Duodenal mucosa (tissue), 2 donors: ENCODE measurements around the gene HPSE2.

Experiments
- H3K27ac ChIP-seq: one replicate; pipeline ENCODE4 v1.7.0; 2013; ENCODE audit warnings: low read depth, low read length
- H3K27me3 ChIP-seq, 2 donors: one replicate each; pipeline ENCODE4 v1.7.0; 2013; ENCODE audit warnings: low read length in 2 of 2, control low read depth in 1 of 2; ENCODE audit not compliant: insufficient read depth in 2 of 2, control insufficient read depth in 1 of 2
- H3K36me3 ChIP-seq, 2 donors: one replicate each; pipeline ENCODE4 v1.7.0; 2013; ENCODE audit warnings: low read length in 2 of 2, control low read depth in 1 of 2; ENCODE audit not compliant: insufficient read depth in 2 of 2, control insufficient read depth in 1 of 2
- H3K4me1 ChIP-seq, 2 donors: one replicate each; pipeline ENCODE4 v1.7.0; 2013; ENCODE audit warnings: low read length in 2 of 2, control low read depth in 1 of 2; ENCODE audit not compliant: insufficient read depth in 2 of 2, control insufficient read depth in 1 of 2
- H3K4me3 ChIP-seq, 2 donors: one replicate each; pipeline ENCODE4 v1.7.0; 2013; ENCODE audit warnings: low read length in 2 of 2, low read depth in 1 of 2
- H3K9ac ChIP-seq, 2 donors: one replicate each; pipeline ENCODE4 v1.7.0; 2013; ENCODE audit warnings: low read length in 2 of 2, low read depth in 1 of 2
- H3K9me3 ChIP-seq, 2 donors: one replicate each; pipeline ENCODE4 v1.7.0; 2013; ENCODE audit warnings: low read length in 2 of 2, control low read depth in 1 of 2; ENCODE audit not compliant: control insufficient read depth in 1 of 2

The HPSE2 gene

GRCh38 chr10:98825741-98826140 lies 409.9 kb downstream of the HPSE2 start:
- H3K27me3 ChIP-seq: no peaks in the 10 kb centered on the region
- H3K36me3 ChIP-seq: no peaks in the 10 kb centered on the region
- no peaks in the 10 kb centered on the region for H3K4me1 ChIP-seq
- no peak overlapping the region for H3K4me3 ChIP-seq
- H3K9me3 ChIP-seq: no peaks in the 10 kb centered on the region
- H3K9ac ChIP-seq: no peak overlapping the region
- no peak overlapping the region for H3K27ac ChIP-seq

GRCh38 chr10:98817396-98817795 lies 418.3 kb downstream of the HPSE2 start:
- no peak overlapping the region for H3K9ac ChIP-seq
- H3K27ac ChIP-seq: no peak overlapping the region
- H3K4me3 ChIP-seq: no peak overlapping the region
- H3K27me3 ChIP-seq: no peaks in the 10 kb centered on the region
- no peaks in the 10 kb centered on the region for H3K4me1 ChIP-seq
- no peaks in the 10 kb centered on the region for H3K36me3 ChIP-seq
- H3K9me3 ChIP-seq: no peaks in the 10 kb centered on the region

GRCh38 chr10:98815039-98815885 lies 420.4 kb downstream of the HPSE2 start:
- Histone ChIP-seq H3K27me3 (no peaks in the 10 kb centered on the region), H3K4me1 (no peaks in the 10 kb centered on the region), H3K9me3 (no peaks in the 10 kb centered on the region), H3K4me3 (no peak overlapping the region), H3K36me3 (no peaks in the 10 kb centered on the region), H3K27ac (no peak overlapping the region), H3K9ac (no peak overlapping the region)

- no peaks in the 10 kb centered on the region for H3K27me3 ChIP-seq
- H3K9ac ChIP-seq: no peak overlapping the region
- no peaks in the 10 kb centered on the region for H3K4me1 ChIP-seq
- no peak overlapping the region for H3K4me3 ChIP-seq
- H3K27ac ChIP-seq: no peak overlapping the region
- no peaks in the 10 kb centered on the region for H3K36me3 ChIP-seq
- H3K9me3 ChIP-seq: no peaks in the 10 kb centered on the region
Observed at GRCh38 chr10:98814470-98814869, 421.2 kb downstream of the HPSE2 start.

- no peak overlapping the region for H3K27ac ChIP-seq
- H3K9me3 ChIP-seq: no peaks in the 10 kb centered on the region
- no peaks in the 10 kb centered on the region for H3K4me1 ChIP-seq
- H3K9ac ChIP-seq: no peak overlapping the region
- H3K36me3 ChIP-seq: no peaks in the 10 kb centered on the region
- no peak overlapping the region for H3K4me3 ChIP-seq
- no peaks in the 10 kb centered on the region for H3K27me3 ChIP-seq
Observed at GRCh38 chr10:98808282-98808892, 427.3 kb downstream of the HPSE2 start.

- no peaks in the 10 kb centered on the region for H3K27me3 ChIP-seq
- no peak overlapping the region for H3K9ac ChIP-seq
- peaks cover 0 to 4% of the 10 kb centered on the region in 2 donors for H3K4me1 ChIP-seq
- H3K9me3 ChIP-seq: no peaks in the 10 kb centered on the region
- no peak overlapping the region for H3K27ac ChIP-seq
- no peaks in the 10 kb centered on the region for H3K36me3 ChIP-seq
- H3K4me3 ChIP-seq: no peak overlapping the region
Observed at GRCh38 chr10:98800263-98800662, 435.4 kb downstream of the HPSE2 start.

- Histone ChIP-seq H3K27me3 (no peaks in the 10 kb centered on the region), H3K4me1 (peaks cover 0 to 4% of the 10 kb centered on the region in 2 donors), H3K9me3 (no peaks in the 10 kb centered on the region), H3K27ac (no peak overlapping the region), H3K4me3 (no peak overlapping the region), H3K36me3 (no peaks in the 10 kb centered on the region), H3K9ac (no peak overlapping the region)
Observed at GRCh38 chr10:98795467-98795866, 440.2 kb downstream of the HPSE2 start.

- Histone ChIP-seq H3K27me3 (no peaks in the 10 kb centered on the region), H3K9me3 (no peaks in the 10 kb centered on the region)
Observed at GRCh38 chr10:98790817-98791216, 444.8 kb downstream of the HPSE2 start.

GRCh38 chr10:98778277-98778759 lies 457.3 kb downstream of the HPSE2 start:
- Histone ChIP-seq H3K9me3 (no peaks in the 10 kb centered on the region), H3K36me3 (no peaks in the 10 kb centered on the region), H3K9ac (no peak overlapping the region), H3K4me1 (no peaks in the 10 kb centered on the region), H3K4me3 (no peak overlapping the region), H3K27me3 (no peaks in the 10 kb centered on the region), H3K27ac (no peak overlapping the region)

More at GRCh38 chr10:98790817-98791216, 444.8 kb downstream of the HPSE2 start:
- Histone ChIP-seq H3K9ac (no peak overlapping the region), H3K27ac (no peak overlapping the region), H3K36me3 (no peaks in the 10 kb centered on the region), H3K4me3 (no peak overlapping the region), H3K4me1 (peaks cover 0 to 3% of the 10 kb centered on the region in 2 donors)

- Histone ChIP-seq H3K4me3 (no peak overlapping the region), H3K36me3 (no peaks in the 10 kb centered on the region), H3K27ac (no peak overlapping the region), H3K9me3 (no peaks in the 10 kb centered on the region), H3K4me1 (no peaks in the 10 kb centered on the region), H3K9ac (no peak overlapping the region), H3K27me3 (no peaks in the 10 kb centered on the region)
Observed at GRCh38 chr10:98758463-98758862, 477.2 kb downstream of the HPSE2 start.
